Inferior parietal cortex (tissue), 1 donor: ENCODE data around the gene TRAPPC3L.

ENCODE experiments used
- DNase-seq: peaks from one replicate; pipeline ENCODE4 v3.0.0-alpha.2; 2016; ENCODE audit errors: extremely low spot score

The TRAPPC3L gene

GRCh38 chr6:116545651-116546050 is at the start of gene TRAPPC3L:
TSS of gene TRAPPC3L (minus strand) at chr6:116545684. CDS start at chr6:116545514, 170 bp downstream.
- no peak for DNase-seq

DNA sequence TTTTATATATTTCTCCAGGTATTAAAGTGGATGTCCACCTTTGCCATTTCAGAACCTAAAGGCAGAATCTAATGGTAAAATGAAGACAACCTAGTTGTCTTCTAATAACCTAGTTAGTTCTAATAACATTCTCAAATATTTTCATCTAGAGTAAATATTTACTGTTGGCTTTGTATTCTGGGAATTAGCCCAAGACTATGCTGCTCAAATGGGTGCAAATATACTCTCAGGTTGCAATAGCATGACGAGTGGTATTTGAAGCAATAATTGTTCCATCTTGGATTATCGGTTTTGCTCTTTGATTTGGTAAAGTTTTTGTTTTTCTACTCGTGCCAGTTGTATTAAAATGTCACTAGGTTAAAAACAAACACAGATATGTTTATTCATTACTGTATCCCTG is 49.8 kb upstream of the TRAPPC3L start:
- no peak for DNase-seq

DNA sequence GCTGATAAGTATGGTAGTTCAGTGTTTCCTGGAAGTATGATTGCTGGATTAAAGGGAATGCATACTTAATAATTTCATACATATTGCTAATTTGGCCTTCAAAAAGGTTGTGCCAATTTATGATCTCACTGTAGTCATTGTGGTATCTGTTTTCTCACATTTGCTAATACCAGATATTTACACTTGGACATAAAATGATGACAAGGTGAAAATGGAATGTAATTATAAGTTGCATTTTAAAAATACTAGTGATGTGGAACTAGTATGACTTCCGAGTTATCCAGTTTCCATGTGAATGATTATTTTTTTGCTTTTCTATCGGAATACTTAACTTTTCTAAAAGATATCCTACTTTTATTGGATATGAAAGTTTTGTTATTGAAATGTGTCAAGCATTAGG is 41.3 kb upstream of the TRAPPC3L start:
- no peak for DNase-seq

DNA sequence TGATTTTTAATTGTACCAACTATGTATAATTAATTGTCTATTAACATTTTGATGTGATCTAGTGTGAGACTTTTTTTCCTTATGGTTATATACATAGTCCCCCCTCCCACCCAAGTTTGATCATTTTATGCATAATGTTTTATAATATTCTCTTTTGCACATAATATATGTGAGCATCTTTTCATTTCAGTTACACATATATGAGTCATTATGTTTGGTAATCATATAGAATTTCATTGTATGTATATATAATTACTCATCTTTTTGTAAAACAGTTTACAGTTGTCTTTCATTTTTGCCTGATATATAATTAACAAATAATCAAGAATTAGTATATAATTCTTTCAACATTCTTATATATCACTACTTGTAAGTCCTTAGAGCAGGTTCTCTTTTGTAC is 40.8 kb upstream of the TRAPPC3L start:
- DNase-seq: no peak

GRCh38 chr6:116580198-116580597 is 34.7 kb upstream of the TRAPPC3L start:
- DNase-seq: no peak

DNA sequence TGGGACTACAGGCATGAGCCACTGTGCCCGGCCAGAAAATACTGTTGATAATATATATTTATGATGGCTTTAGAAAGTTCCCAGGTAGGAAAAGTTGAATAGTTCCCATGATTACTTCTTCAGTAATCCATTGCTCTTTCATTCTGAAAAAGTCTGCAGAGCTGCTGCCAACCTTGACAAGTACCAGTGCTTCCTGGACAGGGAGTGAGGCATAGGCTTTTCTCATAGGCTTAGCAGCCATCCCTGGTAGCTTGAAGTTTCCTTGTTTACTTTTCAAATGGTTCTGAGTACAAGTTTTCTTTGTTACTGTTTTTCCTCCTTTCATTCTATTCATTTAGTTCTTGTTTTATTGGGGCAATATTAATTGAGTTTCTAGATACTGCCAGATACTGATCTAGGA is 33.7 kb upstream of the TRAPPC3L start:
- DNase-seq: no peak

DNA sequence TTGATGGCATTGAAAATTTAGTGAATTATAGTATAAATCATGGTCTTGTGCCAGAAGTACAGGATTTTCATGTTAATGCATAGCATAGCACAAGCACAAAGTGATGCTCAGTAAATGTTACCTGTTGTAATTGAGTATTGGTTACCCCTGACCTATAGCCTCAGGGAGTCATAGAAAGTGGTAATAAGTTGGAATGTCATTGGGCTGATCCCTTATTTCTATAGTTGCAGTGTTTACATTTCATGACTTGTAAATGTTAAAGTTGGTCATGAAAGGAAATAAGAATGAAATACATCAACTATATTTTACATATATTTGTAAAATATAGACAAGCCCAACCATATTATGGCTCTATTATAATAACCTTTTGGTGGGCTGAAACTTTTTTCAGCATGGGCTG is 32.9 kb upstream of the TRAPPC3L start:
- DNase-seq: no peak

- DNase-seq: no peak
Observed at GRCh38 chr6:116577486-116577885, 32.0 kb upstream of the TRAPPC3L start.

- no peak for DNase-seq
Observed at GRCh38 chr6:116575227-116575626, 29.7 kb upstream of the TRAPPC3L start.

- DNase-seq: no peak
Observed at GRCh38 chr6:116572162-116572561, 26.7 kb upstream of the TRAPPC3L start.

DNA sequence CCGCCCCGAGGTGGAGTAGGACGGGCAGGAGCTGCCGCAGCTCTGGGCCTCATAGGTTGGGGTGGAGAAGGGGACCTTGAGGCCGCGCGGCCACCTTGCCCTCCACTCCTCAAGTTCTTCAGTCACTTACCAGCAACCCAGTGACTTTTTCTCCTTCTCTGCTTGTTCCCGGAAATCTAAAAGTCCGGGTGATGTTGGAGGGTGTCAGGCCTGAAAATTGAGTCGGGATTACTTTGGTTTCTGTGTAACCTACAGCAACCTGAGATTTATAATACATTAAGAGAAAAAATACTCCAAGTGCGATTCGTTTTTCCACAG is 26.2 kb upstream of the TRAPPC3L start:
- no peak for DNase-seq

- DNase-seq: peak; percentile 96
Observed at GRCh38 chr6:116570856-116571682, 25.6 kb upstream of the TRAPPC3L start, which contains the start of gene RWDD1. TSS of gene RWDD1 (plus strand) at chr6:116571504. CDS start at chr6:116571583, 79 bp downstream.

DNA sequence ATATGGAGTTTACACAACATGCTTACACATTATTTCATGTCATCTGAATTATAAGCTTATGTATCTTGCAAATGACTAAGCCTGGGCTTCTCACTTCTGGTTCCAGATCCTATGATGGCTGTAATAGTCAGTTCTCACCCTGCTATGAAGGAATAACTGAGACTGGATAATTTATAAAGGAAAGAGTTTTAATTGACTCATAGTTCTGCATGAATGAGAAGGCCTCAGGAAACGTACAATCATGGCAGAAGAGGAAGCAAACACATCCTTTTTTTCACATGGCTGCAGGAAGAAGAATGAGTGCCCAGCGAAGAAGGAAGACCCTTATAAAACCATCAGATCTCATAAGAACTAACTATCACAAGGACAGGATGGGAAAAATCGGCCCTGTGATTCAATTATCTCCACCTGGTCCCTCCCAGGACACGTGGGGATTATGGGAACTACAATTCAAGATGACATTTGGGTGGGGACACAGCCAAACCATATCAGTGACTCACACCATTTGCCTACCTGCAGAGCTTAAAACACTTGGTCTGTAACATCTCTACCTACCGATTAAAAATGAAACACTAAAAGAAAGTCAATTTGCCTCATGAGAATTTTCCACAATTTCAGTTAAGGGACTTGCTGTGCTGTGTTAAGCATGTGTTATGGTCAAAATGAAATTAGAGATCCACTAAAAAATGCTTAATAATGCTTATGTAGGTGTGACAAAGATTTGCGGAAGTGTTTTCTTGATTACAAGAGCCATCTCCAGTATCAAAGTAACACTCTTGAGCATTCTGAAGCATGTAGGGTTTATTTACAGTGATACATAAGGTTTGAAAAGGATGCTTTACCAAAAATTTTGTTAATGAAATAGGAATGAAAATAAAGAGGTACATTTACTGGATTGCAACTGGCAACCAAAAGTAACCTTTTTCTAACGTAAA is 23.6 kb upstream of the TRAPPC3L start:
- no peak for DNase-seq

- no peak for DNase-seq
Observed at GRCh38 chr6:116568111-116568510, 22.6 kb upstream of the TRAPPC3L start.

GRCh38 chr6:116564921-116565872 is 19.7 kb upstream of the TRAPPC3L start:
- DNase-seq: no peak

GRCh38 chr6:116564311-116564710 is 18.8 kb upstream of the TRAPPC3L start:
- DNase-seq: no peak

- no peak for DNase-seq
Observed at GRCh38 chr6:116563830-116564229, 18.3 kb upstream of the TRAPPC3L start.

- DNase-seq: no peak
Observed at GRCh38 chr6:116562614-116563013, 17.1 kb upstream of the TRAPPC3L start.

DNA sequence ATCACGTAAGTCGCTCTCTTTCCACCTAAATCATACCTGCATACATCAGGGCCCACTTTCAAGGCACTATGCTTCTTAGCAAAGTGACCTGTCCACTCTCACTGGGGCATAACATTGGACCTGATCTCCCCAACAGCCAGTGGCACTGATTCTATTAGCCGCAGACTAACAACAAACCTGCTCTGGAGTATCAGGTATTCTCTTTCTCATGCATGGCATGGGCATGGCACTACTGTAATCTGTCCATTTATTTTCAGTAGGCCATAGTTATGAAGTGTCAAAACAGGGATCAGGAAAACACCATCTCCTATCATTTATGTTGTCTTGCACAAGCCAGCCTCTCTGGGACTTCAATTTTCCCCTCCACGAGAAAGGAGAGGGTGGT is 16.5 kb upstream of the TRAPPC3L start:
- no peak for DNase-seq

DNA sequence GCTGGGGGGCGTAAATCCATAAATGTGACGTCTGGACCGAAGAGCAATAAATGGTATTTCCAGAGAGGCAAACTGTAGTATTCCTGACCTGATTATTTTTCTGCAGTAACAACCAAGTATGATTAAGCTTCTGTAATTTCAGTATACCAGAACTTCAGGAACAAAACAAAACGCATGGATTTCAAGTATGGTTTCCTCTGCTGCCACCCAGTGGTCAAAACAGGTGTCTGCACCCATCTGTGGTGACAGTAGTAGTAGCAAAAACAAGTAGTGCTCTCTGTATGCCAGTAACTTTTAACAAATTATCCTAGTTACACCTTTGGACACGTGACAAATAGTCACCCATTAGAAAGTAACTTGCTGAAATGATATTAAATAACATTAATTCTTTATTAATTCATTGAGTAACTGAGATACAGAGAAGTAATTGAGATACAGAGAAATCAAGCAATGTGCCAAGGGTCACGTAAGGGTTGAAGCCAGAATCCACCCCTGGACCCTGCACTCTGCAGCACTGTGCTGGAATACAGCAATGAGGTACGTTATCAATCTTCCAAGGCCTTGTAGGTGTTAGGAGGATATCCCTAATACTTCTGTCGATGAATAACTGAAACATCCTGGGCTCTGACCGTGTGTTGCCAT is 16.0 kb upstream of the TRAPPC3L start:
- DNase-seq: peak; percentile 93

DNA sequence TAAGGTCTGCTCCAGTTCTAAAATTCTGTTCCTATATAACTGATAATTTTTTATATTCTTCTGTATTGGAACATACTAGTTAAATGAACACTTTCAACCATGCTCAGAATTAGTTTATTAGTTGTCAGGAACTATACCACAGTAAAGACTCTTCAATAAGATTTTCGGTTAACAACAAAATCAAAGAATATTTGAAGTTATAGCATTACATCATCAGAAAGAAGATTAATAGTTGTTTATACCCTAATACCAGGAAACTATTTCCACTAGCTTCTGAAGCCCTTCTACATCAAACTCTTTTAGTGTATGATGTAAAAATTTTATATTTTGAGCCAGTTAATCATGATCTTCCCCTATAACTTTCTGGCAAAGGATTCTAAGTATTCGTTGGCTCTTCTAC is 14.6 kb upstream of the TRAPPC3L start:
- no peak for DNase-seq
